ENCODE results near the gene RGS3. TPM values are rescaled to one million over a fixed set of nuclear protein-coding genes. Genes with fewer than 3 reads are reported as not detected.

Gene RGS3
- total RNA-seq, 1 donor from 2014 or later = 92.5 TPM

DNA sequence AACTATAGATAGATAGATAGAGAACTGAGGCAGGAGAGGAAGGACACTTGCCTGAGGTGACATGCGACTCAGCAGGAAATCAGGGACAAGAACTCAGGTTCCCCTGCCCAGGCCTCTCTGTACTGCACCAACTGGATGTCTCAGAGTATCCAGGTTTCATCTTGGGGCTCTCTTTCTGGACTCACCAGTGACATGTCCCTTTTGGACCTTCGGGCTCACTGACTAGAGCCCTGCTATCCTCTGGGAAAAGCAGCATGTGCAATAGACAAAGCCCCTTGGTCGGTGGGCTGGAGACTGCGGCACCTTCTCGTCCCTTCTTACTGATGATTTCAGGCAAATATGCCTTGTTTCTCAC lies 104.5 kb downstream of the RGS3 start:
- Histone ChIP-seq H3K79me2 (ENCODE audit: insufficient read depth, low read length) (peaks cover 45% of the 10 kb centered on the region), H3K9me3 (ENCODE audit: insufficient read depth, low read depth, low read length) (no peaks in the 10 kb centered on the region), H3K27ac (ENCODE audit: low read depth, low read length) (no peak overlapping the region), H4K20me1 (ENCODE audit: insufficient read depth, low read length) (peaks cover 12% of the 10 kb centered on the region), H3K4me1 (ENCODE audit: insufficient read depth, low read length) (peaks cover 26% of the 10 kb centered on the region), H2AFZ (ENCODE audit: low read depth, low read length) (no peak overlapping the region), H3K4me3 (ENCODE audit: insufficient read depth, low read depth, low read length) (no peak overlapping the region), H3K9ac (ENCODE audit: low read length) (no peak overlapping the region), H3K27me3 (ENCODE audit: insufficient read depth, low read length) (no peaks in the 10 kb centered on the region), H3K36me3 (ENCODE audit: insufficient read depth, low read length) (no peaks in the 10 kb centered on the region), H3K4me2 (ENCODE audit: low read length) (no peak overlapping the region)
- Mint-ChIP-seq H3K27me3 (ENCODE audit: low read depth, unreplicated experiment) (peaks cover 2% of the 10 kb centered on the region), H3K4me3 (ENCODE audit: unreplicated experiment) (no peak overlapping the region), H3K27ac (ENCODE audit: unreplicated experiment) (no peak overlapping the region), H3K4me1 (ENCODE audit: low read depth, unreplicated experiment) (peaks cover 33% of the 10 kb centered on the region), H3K36me3 (ENCODE audit: low read depth, unreplicated experiment) (peaks cover 12% of the 10 kb centered on the region), H3K9me3 (ENCODE audit: unreplicated experiment) (peaks cover 3% of the 10 kb centered on the region)
- DNase-seq (ENCODE audit: low read depth) = no peak
- TF ChIP-seq EZH2 (IDR thresholded peaks at IDR 0.05; ENCODE audit: insufficient read depth, low read length) (no peak), CTCF (IDR thresholded peaks at IDR 0.05; ENCODE audit: insufficient read depth, low read depth, low read length) (no peak)
- FAIRE-seq = no peak

DNA sequence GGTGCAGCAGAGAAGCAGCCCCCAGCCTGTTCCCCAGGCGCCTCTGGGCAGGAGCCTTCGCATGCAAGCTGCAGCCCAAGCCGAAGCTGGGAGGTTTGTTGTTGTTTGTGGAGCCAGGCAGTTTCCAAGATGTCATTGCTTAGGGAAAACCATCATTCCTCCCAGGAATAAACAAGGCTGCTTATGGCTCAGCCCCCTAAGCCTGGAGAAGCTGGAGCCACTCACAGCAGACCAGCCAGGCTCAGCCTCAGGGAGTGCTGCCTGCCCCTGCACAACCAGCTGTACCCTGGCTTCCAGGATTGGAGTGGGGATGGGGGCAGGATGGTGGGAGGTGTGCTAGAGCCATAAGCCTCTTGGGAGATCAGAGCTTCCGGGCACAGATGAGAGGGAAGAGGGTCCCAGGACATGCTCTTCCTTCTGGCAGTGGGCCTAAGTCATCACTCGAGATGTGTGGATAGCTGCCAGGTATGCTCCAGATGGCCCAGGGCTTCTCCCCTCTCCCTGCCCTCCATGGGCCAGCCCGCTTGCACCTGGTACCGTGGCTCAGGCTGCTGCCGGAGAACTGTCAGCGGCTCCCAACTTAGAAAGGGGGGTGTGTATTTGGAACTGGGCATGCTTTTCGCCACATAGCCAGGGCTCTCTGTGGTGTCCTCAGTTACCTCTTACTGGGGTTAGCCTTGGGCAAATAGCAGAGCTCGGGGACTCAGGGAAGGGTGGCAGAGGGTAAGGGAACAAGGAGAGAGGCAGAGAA lies 105.2 kb downstream of the RGS3 start:
- Histone ChIP-seq H3K9ac (ENCODE audit: low read length) (no peak overlapping the region), H3K79me2 (ENCODE audit: insufficient read depth, low read length) (peaks cover 49% of the 10 kb centered on the region), H3K36me3 (ENCODE audit: insufficient read depth, low read length) (no peaks in the 10 kb centered on the region), H3K4me2 (ENCODE audit: low read length) (no peak overlapping the region), H3K4me3 (ENCODE audit: insufficient read depth, low read depth, low read length) (no peak overlapping the region), H3K27ac (ENCODE audit: low read depth, low read length) (no peak overlapping the region), H3K9me3 (ENCODE audit: insufficient read depth, low read depth, low read length) (no peaks in the 10 kb centered on the region), H4K20me1 (ENCODE audit: insufficient read depth, low read length) (peaks cover 12% of the 10 kb centered on the region), H3K27me3 (ENCODE audit: insufficient read depth, low read length) (no peaks in the 10 kb centered on the region), H2AFZ (ENCODE audit: low read depth, low read length) (no peak overlapping the region), H3K4me1 (ENCODE audit: insufficient read depth, low read length) (peaks cover 26% of the 10 kb centered on the region)
- FAIRE-seq (no peak), DNase-seq (ENCODE audit: low read depth) (no peak)
- peaks cover 12% of the 10 kb centered on the region for H3K36me3 Mint-ChIP-seq (ENCODE audit: low read depth, unreplicated experiment)
- no peak overlapping the region for H3K4me3 Mint-ChIP-seq (ENCODE audit: unreplicated experiment)
- peaks cover 28% of the 10 kb centered on the region for H3K4me1 Mint-ChIP-seq (ENCODE audit: low read depth, unreplicated experiment)
- H3K27ac Mint-ChIP-seq (ENCODE audit: unreplicated experiment) = no peak overlapping the region
- peaks cover 2% of the 10 kb centered on the region for H3K27me3 Mint-ChIP-seq (ENCODE audit: low read depth, unreplicated experiment)
- TF ChIP-seq EZH2 (IDR thresholded peaks at IDR 0.05; ENCODE audit: insufficient read depth, low read length) = no peak
- no peak for TF ChIP-seq CTCF (IDR thresholded peaks at IDR 0.05; ENCODE audit: insufficient read depth, low read depth, low read length)
- H3K9me3 Mint-ChIP-seq (ENCODE audit: unreplicated experiment) = peaks cover 3% of the 10 kb centered on the region

GRCh38 chr9:113569472-113570060 lies 106.0 kb downstream of the RGS3 start:
- no peak overlapping the region for H3K9ac ChIP-seq (ENCODE audit: low read length)
- DNase-seq (ENCODE audit: low read depth) = no peak
- H2AFZ ChIP-seq (ENCODE audit: low read depth, low read length) = no peak overlapping the region
- no peaks in the 10 kb centered on the region for H3K36me3 ChIP-seq (ENCODE audit: insufficient read depth, low read length)
- no peaks in the 10 kb centered on the region for H3K9me3 ChIP-seq (ENCODE audit: insufficient read depth, low read depth, low read length)
- peaks cover 28% of the 10 kb centered on the region for H3K4me1 ChIP-seq (ENCODE audit: insufficient read depth, low read length)
- no peak overlapping the region for H3K4me3 ChIP-seq (ENCODE audit: insufficient read depth, low read depth, low read length)
- no peak for FAIRE-seq
- Mint-ChIP-seq H3K9me3 (ENCODE audit: unreplicated experiment) (peaks cover 3% of the 10 kb centered on the region), H3K27ac (ENCODE audit: unreplicated experiment) (no peak overlapping the region), H3K4me1 (ENCODE audit: low read depth, unreplicated experiment) (peaks cover 29% of the 10 kb centered on the region), H3K36me3 (ENCODE audit: low read depth, unreplicated experiment) (peaks cover 14% of the 10 kb centered on the region), H3K4me3 (ENCODE audit: unreplicated experiment) (no peak overlapping the region), H3K27me3 (ENCODE audit: low read depth, unreplicated experiment) (peaks cover 2% of the 10 kb centered on the region)
- TF ChIP-seq EZH2 (IDR thresholded peaks at IDR 0.05; ENCODE audit: insufficient read depth, low read length) = no peak
- no peak for TF ChIP-seq CTCF (IDR thresholded peaks at IDR 0.05; ENCODE audit: insufficient read depth, low read depth, low read length)
- H3K27me3 ChIP-seq (ENCODE audit: insufficient read depth, low read length) = no peaks in the 10 kb centered on the region
- H3K27ac ChIP-seq (ENCODE audit: low read depth, low read length) = no peak overlapping the region
- H4K20me1 ChIP-seq (ENCODE audit: insufficient read depth, low read length) = peaks cover 12% of the 10 kb centered on the region
- peaks cover 56% of the 10 kb centered on the region for H3K79me2 ChIP-seq (ENCODE audit: insufficient read depth, low read length)
- H3K4me2 ChIP-seq (ENCODE audit: low read length) = no peak overlapping the region

Measured in astrocyte (in vitro differentiated cells and primary cell).